CD8-positive, alpha-beta memory T cell (primary cell): ENCODE measurements around the gene ADD3. TPM values are rescaled to one million over a fixed set of nuclear protein-coding genes. Genes with fewer than 3 reads are reported as not detected.
"Not testable (repeated sequence)": the region's sequence is repeated elsewhere in the genome, so short reads cannot be mapped to it uniquely, and the experiment has no call there.

Experiments used
- CTCF ChIA-PET: fragments of 350-600 bp; sonication (Branson Sonifier 250); formaldehyde crosslinking; loops from one replicate; lab custom pipeline; 2021; ENCODE audit warnings: antibody characterized with exemption; lab: Charles Lee
- POLR2A ChIA-PET: fragments of 350-600 bp; sonication (Branson Sonifier 250); formaldehyde crosslinking; loops from one replicate; lab custom pipeline; 2021; ENCODE audit warnings: antibody characterized with exemption; lab: Charles Lee
- DNase-seq, 5 donors: peaks; one replicate each; pipeline versions ENCODE4 v3.0.0 to v3.0.0-alpha.2; 2020 to 2022; ENCODE audit warnings: mixed read lengths in 1 of 5
- H3K27ac ChIP-seq: one replicate; pipeline ENCODE4 v1.7.0; 2013; ENCODE audit warnings: low read depth, mild to moderate bottlenecking, low read length, moderate library complexity
- H3K27me3 ChIP-seq: 2 replicates; pipeline ENCODE4 v1.7.0; 2013; ENCODE audit warnings: low read length, mild to moderate bottlenecking; ENCODE audit not compliant: insufficient read depth, poor library complexity, severe bottlenecking
- H3K36me3 ChIP-seq: 2 replicates; pipeline ENCODE4 v1.7.0; 2013; ENCODE audit warnings: mild to moderate bottlenecking, low read length, moderate library complexity; ENCODE audit not compliant: insufficient read depth
- H3K4me1 ChIP-seq: 2 replicates; pipeline ENCODE4 v1.7.0; 2013; ENCODE audit warnings: mild to moderate bottlenecking, low read length, moderate library complexity; ENCODE audit not compliant: insufficient read depth
- H3K4me3 ChIP-seq: 2 replicates; pipeline ENCODE4 v1.7.0; 2013; ENCODE audit warnings: mild to moderate bottlenecking, low read length
- H3K9me3 ChIP-seq: 2 replicates; pipeline ENCODE4 v1.7.0; 2013; ENCODE audit warnings: mild to moderate bottlenecking, low read length
- H3K27ac Mint-ChIP-seq, 8 donors: one replicate each; pipeline ENCODE4 v1.8.0; 2020 to 2021; ENCODE audit warnings: mixed read lengths in 8 of 8, mild to moderate bottlenecking in 6 of 8, inconsistent platforms in 3 of 8, moderate library complexity in 3 of 8
- H3K27me3 Mint-ChIP-seq, 2 donors: one replicate each; pipeline ENCODE4 v1.8.0; 2020 to 2021; ENCODE audit warnings: mixed read lengths in 2 of 2, mild to moderate bottlenecking in 1 of 2, moderate library complexity in 1 of 2
- H3K36me3 Mint-ChIP-seq, 3 donors: one replicate each; pipeline ENCODE4 v1.8.0; 2020 to 2021; ENCODE audit warnings: mixed read lengths in 3 of 3, inconsistent platforms in 1 of 3, mild to moderate bottlenecking in 1 of 3
- H3K4me1 Mint-ChIP-seq, 3 donors: one replicate each; pipeline ENCODE4 v1.8.0; 2020 to 2021; ENCODE audit warnings: mixed read lengths in 3 of 3, inconsistent platforms in 1 of 3, mild to moderate bottlenecking in 1 of 3
- H3K4me3 Mint-ChIP-seq, 7 donors: one replicate each; pipeline ENCODE4 v1.8.0; 2020 to 2021; ENCODE audit warnings: mixed read lengths in 7 of 7, mild to moderate bottlenecking in 6 of 7, moderate library complexity in 4 of 7, inconsistent platforms in 2 of 7
- H3K9me3 Mint-ChIP-seq, 5 donors: one replicate each; pipeline ENCODE4 v1.8.0; 2020 to 2022; ENCODE audit warnings: mixed read lengths in 5 of 5, mild to moderate bottlenecking in 3 of 5, moderate library complexity in 2 of 5, inconsistent platforms in 1 of 5
- polyA plus RNA-seq: library from polyadenylated mRNA; unstranded; fragments of 300-500 nt; fragmentation: Illumina TruSeq; gene quantifications from one replicate; pipeline ENCODE4 v1.2.3, GENCODE V29; 2021
- total RNA-seq, 2 experiments: library from RNA; stranded (reverse); gene quantifications; one replicate each; pipeline ENCODE4 v1.2.3, GENCODE V29; 2021

ADD3 gene
- total and polyA plus RNA-seq, 3 experiments from 2014 or later, result 39.4 to 378 (median 50.3) TPM

DNA sequence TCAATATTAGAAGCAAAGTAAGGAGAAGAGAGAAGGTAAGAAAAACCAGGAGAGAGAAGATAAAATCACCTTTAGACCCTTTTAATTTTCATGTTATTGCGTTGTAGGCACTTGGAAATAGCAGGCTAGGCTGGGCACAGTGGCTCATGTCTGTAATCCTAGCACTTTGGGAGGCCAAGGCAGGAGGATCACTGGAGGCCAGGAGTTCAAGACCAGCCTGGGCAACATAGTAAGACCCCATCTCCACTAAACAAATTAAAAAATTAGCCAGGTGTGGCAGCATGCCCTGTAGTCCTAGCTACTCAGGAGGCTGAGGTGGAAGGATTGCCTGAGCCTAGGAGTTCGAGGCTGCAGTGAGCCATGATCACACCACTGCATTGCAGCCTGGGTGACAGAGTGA lies 106.9 kb downstream of the ADD3 start:
- CTCF ChIA-PET, result interaction anchor here (1.5 kb wide), 1 partner anchor 231 kb away, joined by 6 read pairs; no protein-coding TSS in a partner anchor
- peaks cover 9 to 29% (median 18%) of the 10 kb centered on the region in 3 donors for H3K4me1 Mint-ChIP-seq

DNA sequence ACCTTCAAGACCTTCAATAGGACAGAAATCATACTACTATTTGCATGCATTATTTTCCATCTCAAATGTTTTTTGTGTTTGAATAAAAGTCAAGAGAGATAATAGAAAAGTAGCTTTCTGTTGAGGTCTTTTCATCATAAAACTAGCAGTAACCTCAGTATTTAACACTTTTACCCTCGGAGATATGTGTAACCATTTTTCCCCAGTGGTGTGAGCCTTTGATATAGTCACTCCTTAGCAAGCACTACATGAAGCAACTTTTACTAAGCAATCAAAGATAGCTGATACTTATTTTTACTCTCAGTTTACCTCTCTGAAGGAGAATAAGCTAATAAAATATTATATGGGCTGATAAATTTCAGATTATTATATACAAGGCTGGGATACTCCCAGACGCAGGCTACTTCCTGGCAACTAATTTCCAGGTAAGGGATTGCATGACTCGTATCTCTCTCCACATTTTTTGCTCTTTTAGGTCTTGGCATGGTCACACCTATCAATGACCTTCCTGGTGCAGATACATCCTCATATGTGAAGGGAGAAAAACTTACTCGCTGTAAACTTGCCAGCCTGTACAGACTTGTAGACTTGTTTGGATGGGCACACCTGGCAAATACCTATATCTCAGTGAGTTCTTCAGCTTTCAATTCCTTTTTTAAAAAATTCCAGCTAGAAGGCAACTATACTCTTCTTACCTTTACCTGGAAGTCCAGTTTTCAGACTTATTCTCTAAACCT lies 108.2 kb downstream of the ADD3 start:
- POLR2A ChIA-PET, result interaction anchor here (1.2 kb wide), 1 partner anchor 17 kb away, joined by 3 read pairs; no protein-coding TSS in a partner anchor

More for the DNA sequence above, 106.9 kb downstream of the ADD3 start:
- H3K27me3 Mint-ChIP-seq, POLR2A ChIA-PET, H3K27ac ChIP-seq, DNase-seq, H3K4me3 ChIP-seq, H3K4me1 ChIP-seq, H3K9me3 ChIP-seq, H3K27me3 ChIP-seq, H3K9me3 Mint-ChIP-seq, H3K4me3 Mint-ChIP-seq: not testable (repeated sequence)
- H3K27ac Mint-ChIP-seq, result peak overlapping the region in 4 of 8 donors; percentile 17 to 83 (median 46)
- peaks cover 17 to 86% (median 38%) of the 10 kb centered on the region in 3 donors for H3K36me3 Mint-ChIP-seq
- H3K36me3 ChIP-seq, result peaks cover 53% of the 10 kb centered on the region

DNA sequence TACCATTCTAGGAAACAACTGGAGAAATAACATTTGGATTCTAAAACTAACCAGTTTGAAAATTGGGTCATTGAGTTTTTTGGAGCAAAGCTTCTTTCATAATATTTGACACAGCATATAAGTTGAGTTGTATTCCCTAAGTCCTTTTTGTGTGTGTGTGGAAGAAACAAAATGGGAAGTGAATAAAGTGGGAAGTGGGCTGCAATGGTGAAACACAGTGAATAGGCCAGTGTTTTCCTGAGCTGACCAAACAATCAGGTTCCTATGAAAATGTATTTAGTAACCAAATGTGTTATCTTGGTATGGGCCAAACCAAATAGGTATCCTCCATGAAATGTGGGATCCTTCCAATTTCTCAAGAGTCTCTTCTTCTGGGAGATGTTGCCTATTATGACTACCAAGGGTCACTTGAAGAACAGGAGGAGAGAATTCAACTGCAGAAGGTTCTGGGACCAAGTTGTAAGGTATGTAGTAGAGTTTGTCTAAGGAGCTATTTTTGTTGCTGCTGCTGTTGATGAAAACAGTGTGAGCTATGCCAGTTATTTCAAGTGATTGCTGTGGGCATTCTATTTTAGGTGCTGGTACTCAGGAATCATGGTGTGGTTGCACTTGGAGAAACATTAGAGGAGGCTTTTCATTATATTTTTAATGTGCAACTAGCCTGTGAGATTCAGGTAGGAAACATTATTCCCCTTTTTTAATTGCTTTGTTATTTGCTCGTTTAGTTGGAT lies 111.3 kb downstream of the ADD3 start:
- Histone ChIP-seq H3K27me3 (no peaks in the 10 kb centered on the region), H3K9me3 (no peaks in the 10 kb centered on the region), H3K36me3 (peaks cover 57% of the 10 kb centered on the region), H3K4me1 (no peaks in the 10 kb centered on the region), H3K4me3 (no peak overlapping the region), H3K27ac (no peak overlapping the region)
- Mint-ChIP-seq H3K27ac (peak overlapping the region in 4 of 8 donors; percentile 2 to 18 (median 12)), H3K4me3 (no peak overlapping the region), H3K4me1 (peaks cover 2 to 16% (median 12%) of the 10 kb centered on the region in 3 donors), H3K36me3 (peaks cover 31 to 88% (median 43%) of the 10 kb centered on the region in 3 donors), H3K27me3 (no peaks in the 10 kb centered on the region), H3K9me3 (no peaks in the 10 kb centered on the region)
- CTCF ChIA-PET, result interaction anchor here (1.4 kb wide), 1 partner anchor 141 kb away, joined by 5 read pairs; no protein-coding TSS in a partner anchor
- POLR2A ChIA-PET, result no interaction called here
- no peak for DNase-seq

More for the DNA sequence above, 108.2 kb downstream of the ADD3 start:
- CTCF ChIA-PET, result interaction anchor here (0.9 to 1.5 kb wide), 3 partner anchors 104 to 232 kb away, joined by 3 to 6 read pairs (median 3); no protein-coding TSS in a partner anchor
- no peaks in the 10 kb centered on the region for H3K9me3 Mint-ChIP-seq
- peak overlapping the region in 6 of 8 donors; percentile 28 to 61 (median 52) for H3K27ac Mint-ChIP-seq
- no peak overlapping the region for H3K4me3 Mint-ChIP-seq
- no peaks in the 10 kb centered on the region for H3K27me3 Mint-ChIP-seq
- Histone ChIP-seq H3K9me3 (no peaks in the 10 kb centered on the region), H3K4me1 (no peaks in the 10 kb centered on the region), H3K36me3 (peaks cover 53% of the 10 kb centered on the region), H3K27ac (no peak overlapping the region), H3K27me3 (no peaks in the 10 kb centered on the region), H3K4me3 (no peak overlapping the region)
- no peak for DNase-seq
- peaks cover 21 to 83% (median 39%) of the 10 kb centered on the region in 3 donors for H3K36me3 Mint-ChIP-seq
- peaks cover 0 to 20% (median 9%) of the 10 kb centered on the region in 3 donors for H3K4me1 Mint-ChIP-seq

DNA sequence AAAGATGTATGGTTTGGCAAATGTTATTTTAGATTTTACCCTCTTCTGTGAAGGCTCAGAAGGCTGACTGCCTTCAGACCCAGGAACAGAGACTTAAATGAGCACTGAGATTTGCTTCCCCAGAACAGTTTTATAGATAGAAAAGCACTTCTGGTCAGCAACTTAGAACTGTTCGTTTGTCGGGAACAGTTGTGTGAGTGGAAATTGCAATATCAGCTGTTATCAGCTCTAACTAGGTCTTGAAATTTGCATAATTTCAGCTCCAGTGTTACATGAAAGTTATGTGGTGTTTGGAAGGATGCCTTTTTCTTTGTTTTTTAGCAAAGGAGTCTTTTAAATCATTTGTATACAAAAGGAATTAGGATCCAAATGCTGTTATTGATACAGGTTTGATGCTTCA lies 115.8 kb downstream of the ADD3 start:
- ChIA-PET POLR2A (no interaction called here), CTCF (no interaction called here)
- no peak for DNase-seq
- Mint-ChIP-seq H3K9me3 (no peaks in the 10 kb centered on the region), H3K4me1 (peaks cover 0 to 7% (median 2%) of the 10 kb centered on the region in 3 donors), H3K27me3 (peaks cover 0 to under 1% of the 10 kb centered on the region in 2 donors), H3K36me3 (peaks cover 34 to 88% (median 39%) of the 10 kb centered on the region in 3 donors), H3K27ac (no peak overlapping the region), H3K4me3 (no peak overlapping the region)
- Histone ChIP-seq H3K27ac (no peak overlapping the region), H3K4me3 (no peak overlapping the region), H3K27me3 (no peaks in the 10 kb centered on the region), H3K36me3 (peaks cover 48% of the 10 kb centered on the region), H3K9me3 (no peaks in the 10 kb centered on the region), H3K4me1 (no peaks in the 10 kb centered on the region)

DNA sequence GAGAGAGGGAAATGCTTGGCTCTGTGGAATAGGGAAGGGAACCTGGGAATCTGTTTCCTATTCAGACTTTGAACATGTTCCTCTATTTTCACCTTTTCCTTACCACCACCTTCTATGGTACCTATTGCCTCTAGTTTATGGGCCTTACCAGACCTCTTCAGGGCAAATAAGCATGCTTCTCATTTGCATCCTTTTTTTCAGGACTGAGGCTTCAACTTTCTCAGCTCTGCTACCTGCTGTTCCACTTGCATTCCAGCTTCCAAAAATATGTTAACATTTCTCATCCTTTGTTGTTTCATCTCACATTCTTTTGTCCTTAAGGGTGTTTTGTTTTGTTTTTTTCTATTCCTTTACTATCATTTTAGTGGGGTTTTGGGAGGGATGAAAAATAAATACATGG lies 121.7 kb downstream of the ADD3 start:
- H3K4me3 Mint-ChIP-seq, result no peak overlapping the region

DNA sequence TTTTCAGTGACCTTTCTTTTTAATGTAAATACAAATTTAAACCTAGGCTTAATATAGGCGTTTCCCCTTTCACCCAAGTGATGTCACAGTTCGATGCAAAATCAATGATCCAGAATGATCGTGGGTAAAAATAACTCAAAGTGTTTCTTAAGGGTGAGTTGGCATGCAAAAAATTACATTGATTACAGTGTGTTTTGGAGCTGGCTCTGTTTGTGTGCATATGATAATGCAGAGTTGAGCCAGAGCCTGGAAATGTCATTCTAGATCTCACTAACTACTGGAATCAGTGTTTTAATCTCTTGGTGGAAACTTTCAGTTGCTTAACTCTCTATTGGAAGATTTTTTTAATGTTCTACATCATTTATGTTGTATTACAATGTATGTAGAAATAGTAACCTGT lies 127.1 kb downstream of the ADD3 start:
- H3K36me3 Mint-ChIP-seq, result peaks cover 0 to 47% (median 19%) of the 10 kb centered on the region in 3 donors
- no peaks in the 10 kb centered on the region for H3K27me3 ChIP-seq
- peaks cover 33% of the 10 kb centered on the region for H3K36me3 ChIP-seq
- DNase-seq, result no peak
- H3K27ac Mint-ChIP-seq, result no peak overlapping the region
- H3K27me3 Mint-ChIP-seq, result no peaks in the 10 kb centered on the region
- no peak overlapping the region for H3K4me3 Mint-ChIP-seq
- no peak overlapping the region for H3K27ac ChIP-seq
- no peaks in the 10 kb centered on the region for H3K9me3 ChIP-seq
- H3K4me1 ChIP-seq, result no peaks in the 10 kb centered on the region
- no peaks in the 10 kb centered on the region for H3K9me3 Mint-ChIP-seq
- POLR2A ChIA-PET, result no interaction called here
- peaks cover 11 to 19% (median 18%) of the 10 kb centered on the region in 3 donors for H3K4me1 Mint-ChIP-seq
- CTCF ChIA-PET, result no interaction called here
- no peak overlapping the region for H3K4me3 ChIP-seq

More for the DNA sequence above, 121.7 kb downstream of the ADD3 start:
- ChIA-PET POLR2A (no interaction called here), CTCF (interaction anchor here (1.0 kb wide), 1 partner anchor 149 kb away, joined by 3 read pairs; no protein-coding TSS in a partner anchor)
- no peaks in the 10 kb centered on the region for H3K9me3 ChIP-seq
- Mint-ChIP-seq H3K9me3 (no peaks in the 10 kb centered on the region), H3K36me3 (peaks cover 9 to 84% (median 35%) of the 10 kb centered on the region in 3 donors), H3K27ac (peak overlapping the region in 5 of 8 donors; percentile 28 to 87 (median 69)), H3K27me3 (peaks cover 0 to 3% of the 10 kb centered on the region in 2 donors), H3K4me1 (no peaks in the 10 kb centered on the region)
- no peak overlapping the region for H3K27ac ChIP-seq
- H3K4me3 ChIP-seq, result no peak overlapping the region
- no peaks in the 10 kb centered on the region for H3K4me1 ChIP-seq
- H3K27me3 ChIP-seq, result no peaks in the 10 kb centered on the region
- H3K36me3 ChIP-seq, result peaks cover 58% of the 10 kb centered on the region
- DNase-seq, result no peak

DNA sequence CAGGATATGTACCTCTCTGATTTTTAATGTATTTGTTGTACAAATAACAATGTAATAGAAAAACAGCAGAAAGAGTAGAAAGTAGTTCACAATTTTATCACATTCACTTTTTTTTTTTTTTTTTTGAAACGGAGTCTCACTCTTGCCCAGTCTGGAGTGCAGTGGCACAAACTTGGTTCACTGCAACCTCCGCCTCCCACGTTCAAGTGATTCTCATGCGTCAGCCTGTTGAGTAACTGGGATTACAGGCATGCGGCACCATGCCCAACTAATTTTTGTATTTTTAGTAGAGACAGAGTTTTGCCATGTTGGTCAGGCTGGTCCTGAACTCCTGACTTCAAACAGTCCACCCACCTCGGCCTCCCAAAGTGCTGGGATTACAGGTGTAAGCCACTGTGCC lies 128.1 kb downstream of the ADD3 start:
- H3K27ac ChIP-seq, H3K4me1 ChIP-seq, H3K4me3 ChIP-seq, H3K9me3 ChIP-seq, H3K27me3 Mint-ChIP-seq, H3K27me3 ChIP-seq, H3K27ac Mint-ChIP-seq, H3K9me3 Mint-ChIP-seq, H3K4me3 Mint-ChIP-seq, DNase-seq: not testable (repeated sequence)
- peaks cover 11 to 20% (median 18%) of the 10 kb centered on the region in 3 donors for H3K4me1 Mint-ChIP-seq
- ChIA-PET CTCF (interaction anchor here (0.8 to 1.2 kb wide), 5 partner anchors 133 to 411 kb away, joined by 3 to 4 read pairs (median 3); no protein-coding TSS in a partner anchor), POLR2A (interaction anchor here (0.5 kb wide), 1 partner anchor 144 kb away, joined by 3 read pairs; no protein-coding TSS in a partner anchor)
- peaks cover 24% of the 10 kb centered on the region for H3K36me3 ChIP-seq
- H3K36me3 Mint-ChIP-seq, result peaks cover 0 to 41% (median 16%) of the 10 kb centered on the region in 3 donors
